SK-N-SH (cell line): Measurements from ENCODE around the gene MIS18A. TPM values are rescaled to one million over a fixed set of nuclear protein-coding genes. Genes with fewer than 3 reads are reported as not detected.

Experiments
- CTCF ChIA-PET: fragments of 300-600, 350-600 bp; formaldehyde crosslinking; extraction: SDS; loops from one replicate; lab custom pipeline; 2021; lab: Yijun Ruan, JAX
- POLR2A ChIA-PET: fragments of 350-600 bp; sonication (Branson Sonifier 250); formaldehyde crosslinking; extraction: SDS; loops from one replicate; lab custom pipeline; 2020; ENCODE audit warnings: antibody characterized with exemption, inconsistent platforms; lab: Yijun Ruan, JAX
- DNase-seq: peaks from one replicate; pipeline ENCODE4 v3.0.0; 2012
- H2AFZ ChIP-seq: fragments of 200-600 bp; sonication (generic); 2 replicates; pipeline ENCODE4 v1.8.1; 2016; ENCODE audit warnings: antibody characterized with exemption, mild to moderate bottlenecking, low read depth
- H3F3A ChIP-seq: fragments of 200-600 bp; sonication (generic); replicated peaks from 2 replicates; pipeline ENCODE3; 2016; ENCODE audit warnings: antibody characterized with exemption, mild to moderate bottlenecking; ENCODE audit not compliant: insufficient read depth
- H3K27ac ChIP-seq, 2 experiments: fragments of 200-500 bp in 1 of 2; fragments of 200-600 bp in 1 of 2; sonication (Bioruptor generic) in 1 of 2; sonication (generic), shearing (Covaris generic) in 1 of 2; 2 replicates each; pipeline versions ENCODE4 v1.5.1 to v1.6.1; 2014 to 2016; ENCODE audit warnings: low read depth in 2 of 2, inconsistent platforms in 1 of 2, low read length in 1 of 2, mild to moderate bottlenecking in 1 of 2, mixed read lengths in 1 of 2
- H3K27me3 ChIP-seq: fragments of 200-600 bp; sonication (generic), shearing (Covaris generic); 2 replicates; pipeline ENCODE4 v1.6.1; 2016; ENCODE audit warnings: mixed run types; ENCODE audit not compliant: insufficient read depth
- H3K36me3 ChIP-seq, 2 experiments: fragments of 200-500 bp in 1 of 2; fragments of 200-600 bp in 1 of 2; sonication (Bioruptor generic) in 1 of 2; sonication (generic) in 1 of 2; replicated peaks in 1 of 2; 2 replicates each; pipeline versions ENCODE3 to v1.5.1; 2014 to 2016; ENCODE audit warnings: low read length in 1 of 2, mild to moderate bottlenecking in 1 of 2; ENCODE audit not compliant: insufficient read depth in 2 of 2, control insufficient read depth in 1 of 2
- H3K4me1 ChIP-seq, 2 experiments: fragments of 200-500 bp in 1 of 2; fragments of 200-600 bp in 1 of 2; sonication (Bioruptor generic) in 1 of 2; sonication (generic), shearing (Covaris generic) in 1 of 2; 2 replicates each; pipeline versions ENCODE4 v1.5.1 to v1.6.1; 2014 to 2016; ENCODE audit warnings: low read depth in 1 of 2, low read length in 1 of 2, mixed run types in 1 of 2; ENCODE audit not compliant: insufficient read depth in 2 of 2, control insufficient read depth in 1 of 2
- H3K4me2 ChIP-seq: fragments of 200-600 bp; sonication (generic), shearing (Covaris generic); 2 replicates; pipeline ENCODE4 v1.6.1; 2017; ENCODE audit warnings: mixed run types
- H3K4me3 ChIP-seq, 2 experiments: fragments of 200-500 bp in 1 of 2; fragments of 200-600 bp in 1 of 2; sonication (Bioruptor generic) in 1 of 2; sonication (generic), shearing (Covaris generic) in 1 of 2; 2 replicates each; pipeline versions ENCODE4 v1.5.1 to v1.8.1; 2014 to 2016; ENCODE audit warnings: low read depth in 2 of 2, inconsistent platforms in 1 of 2, low read length in 1 of 2, mild to moderate bottlenecking in 1 of 2, mixed read lengths in 1 of 2, moderate library complexity in 1 of 2
- H3K79me2 ChIP-seq: fragments of 200-600 bp; sonication (generic); 2 replicates; pipeline ENCODE4 v1.8.1; 2017; ENCODE audit warnings: mild to moderate bottlenecking; ENCODE audit not compliant: insufficient read depth
- H3K9ac ChIP-seq: fragments of 200-600 bp; sonication (generic); 2 replicates; pipeline ENCODE4 v1.6.1; 2017; ENCODE audit warnings: mixed run types
- H3K9me2 ChIP-seq: fragments of 200-600 bp; sonication (generic); 2 replicates; pipeline ENCODE4 v1.6.1; 2017; ENCODE audit warnings: mixed run types
- H3K9me3 ChIP-seq: fragments of 200-600 bp; sonication (generic); 2 replicates; pipeline ENCODE4 v1.6.1; 2017; ENCODE audit warnings: mixed run types, mild to moderate bottlenecking, moderate library complexity
- H4K20me1 ChIP-seq: fragments of 200-600 bp; sonication (generic); 2 replicates; pipeline ENCODE4 v1.6.1; 2017; ENCODE audit warnings: mild to moderate bottlenecking, mixed run types; ENCODE audit not compliant: insufficient read depth
- EZH2phosphoT487 ChIP-seq: fragments of 200-600 bp; sonication (generic); IDR thresholded peaks from 2 replicates; pipeline ENCODE4 v1.6.1; 2017; ENCODE audit warnings: low read depth, mixed run types, mild to moderate bottlenecking, antibody characterized with exemption, moderate library complexity, borderline replicate concordance
- GABPA ChIP-seq: IDR thresholded peaks from 2 replicates; pipeline ENCODE4 v1.4.0; 2012; ENCODE audit warnings: low read depth, mild to moderate bottlenecking
- GATA2 ChIP-seq: sonication (generic); formaldehyde crosslinking; IDR thresholded peaks from 2 replicates; pipeline ENCODE4 v1.5.0; 2020; ENCODE audit warnings: mild to moderate bottlenecking, missing genetic modification reagents
- MXI1 ChIP-seq: IDR thresholded peaks from 2 replicates; pipeline ENCODE4 v1.6.1; 2012; ENCODE audit warnings: mild to moderate bottlenecking, low read depth, low read length, improper control_type of control experiment
- NFIC ChIP-seq: IDR thresholded peaks from 2 replicates; pipeline ENCODE4 v1.4.0; 2012; ENCODE audit warnings: borderline replicate concordance
- POLR2AphosphoS5 ChIP-seq: IDR thresholded peaks from 2 replicates; pipeline ENCODE4 v1.6.1; 2012; ENCODE audit warnings: low read depth, low read length
- RAD21 ChIP-seq: IDR thresholded peaks from 2 replicates; pipeline ENCODE4 v1.6.1; 2012; ENCODE audit warnings: mild to moderate bottlenecking, low read length
- RFX5 ChIP-seq: IDR thresholded peaks from 2 replicates; pipeline ENCODE4 v1.6.1; 2012; ENCODE audit warnings: mild to moderate bottlenecking, improper control_type of control experiment, low read length
- SMC3 ChIP-seq: IDR thresholded peaks from 2 replicates; pipeline ENCODE4 v1.6.1; 2012; ENCODE audit warnings: low read depth, low read length, improper control_type of control experiment
- YY1 ChIP-seq: IDR thresholded peaks from 2 replicates; pipeline ENCODE4 v1.4.0; 2012; ENCODE audit warnings: low read depth, mild to moderate bottlenecking
- WGBS: methylation state at CpG from one replicate; pipeline ENCODE4 v1.1.6; 2017; ENCODE audit warnings: low lambda C conversion rate; 5-methylcytosine and 5-hydroxymethylcytosine counted together
- polyA plus RNA-seq, 3 experiments: library from polyadenylated mRNA; depleted of rRNA; stranded (reverse); fragments of >200 nt; gene quantifications; 2 replicates each; pipeline ENCODE4 v1.2.3, GENCODE V29; 2012
- TF ChIP-seq, protein P1 (sequence below): fragments of 200-600 bp; sonication (generic); IDR thresholded peaks from 2 replicates; pipeline ENCODE4 v1.6.1; 2017; ENCODE audit warnings: antibody characterized with exemption, mild to moderate bottlenecking, moderate library complexity
- TF ChIP-seq, protein P2 (sequence below): IDR thresholded peaks from 2 replicates; pipeline ENCODE4 v1.4.0; 2012; ENCODE audit warnings: low read depth
- TF ChIP-seq, protein P3 (sequence below): IDR thresholded peaks from 2 replicates; pipeline ENCODE4 v1.6.1; 2012; ENCODE audit warnings: mild to moderate bottlenecking, low read depth, low read length, moderate library complexity

MIS18A gene
- polyA plus RNA-seq, 1 of the 3 experiments (the other 2 are of a cell fraction), result 14.2 TPM

DNA sequence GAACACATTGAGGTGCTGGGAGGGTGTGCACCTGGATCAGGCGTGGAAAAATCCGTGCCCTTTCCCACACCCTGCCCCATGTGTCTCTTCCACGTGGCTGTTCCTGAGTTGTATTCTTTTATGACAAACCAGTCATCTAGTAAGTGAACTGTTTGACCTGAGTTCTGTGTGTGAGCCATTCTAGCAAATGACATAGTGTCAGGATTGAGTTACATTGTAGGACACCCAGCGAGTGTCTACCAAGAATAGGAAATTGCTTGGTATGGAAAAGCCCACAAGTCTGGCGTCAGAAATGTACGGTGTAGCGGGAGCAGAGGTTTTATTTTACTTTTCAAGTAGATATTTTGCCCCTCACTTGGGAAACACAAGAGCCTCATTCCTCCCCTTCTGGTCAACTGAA lies 18.6 kb upstream of the MIS18A start:
- no peaks in the 10 kb centered on the region for H3K4me1 ChIP-seq
- ChIA-PET POLR2A (no interaction called here), CTCF (no interaction called here)

DNA sequence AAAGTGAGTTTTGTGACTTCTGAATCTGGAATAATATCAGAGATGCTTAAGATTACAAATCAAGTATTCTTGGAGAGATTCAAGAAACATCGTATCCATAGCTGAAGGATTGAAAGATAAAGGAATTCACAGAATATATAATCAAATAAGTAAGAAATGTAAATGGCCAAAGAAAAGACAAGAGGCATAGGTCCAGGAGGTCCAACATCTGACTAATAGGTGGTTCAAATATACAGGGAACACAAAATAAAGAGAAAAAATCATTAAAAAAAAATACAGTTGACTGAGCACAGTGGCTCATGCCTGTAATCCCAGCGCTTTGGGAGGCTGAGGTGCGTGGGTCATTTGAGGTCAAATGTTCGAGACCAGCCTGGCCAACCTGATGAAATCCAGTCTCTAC lies 6.6 kb upstream of the MIS18A start:
- no peaks in the 10 kb centered on the region for H4K20me1 ChIP-seq
- H3K27ac ChIP-seq, result no peak overlapping the region
- H3F3A ChIP-seq, result peaks cover 6% of the 10 kb centered on the region
- CTCF ChIA-PET, result interaction anchor here (1.0 kb wide), 1 partner anchor 56 kb away, joined by 4 read pairs; no protein-coding TSS in a partner anchor
- POLR2A ChIA-PET, result no interaction called here
- no peaks in the 10 kb centered on the region for H3K9me2 ChIP-seq
- TF ChIP-seq, protein P1, sequence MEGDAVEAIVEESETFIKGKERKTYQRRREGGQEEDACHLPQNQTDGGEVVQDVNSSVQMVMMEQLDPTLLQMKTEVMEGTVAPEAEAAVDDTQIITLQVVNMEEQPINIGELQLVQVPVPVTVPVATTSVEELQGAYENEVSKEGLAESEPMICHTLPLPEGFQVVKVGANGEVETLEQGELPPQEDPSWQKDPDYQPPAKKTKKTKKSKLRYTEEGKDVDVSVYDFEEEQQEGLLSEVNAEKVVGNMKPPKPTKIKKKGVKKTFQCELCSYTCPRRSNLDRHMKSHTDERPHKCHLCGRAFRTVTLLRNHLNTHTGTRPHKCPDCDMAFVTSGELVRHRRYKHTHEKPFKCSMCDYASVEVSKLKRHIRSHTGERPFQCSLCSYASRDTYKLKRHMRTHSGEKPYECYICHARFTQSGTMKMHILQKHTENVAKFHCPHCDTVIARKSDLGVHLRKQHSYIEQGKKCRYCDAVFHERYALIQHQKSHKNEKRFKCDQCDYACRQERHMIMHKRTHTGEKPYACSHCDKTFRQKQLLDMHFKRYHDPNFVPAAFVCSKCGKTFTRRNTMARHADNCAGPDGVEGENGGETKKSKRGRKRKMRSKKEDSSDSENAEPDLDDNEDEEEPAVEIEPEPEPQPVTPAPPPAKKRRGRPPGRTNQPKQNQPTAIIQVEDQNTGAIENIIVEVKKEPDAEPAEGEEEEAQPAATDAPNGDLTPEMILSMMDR, result no peak
- no peak for TF ChIP-seq RFX5
- TF ChIP-seq, protein P2, sequence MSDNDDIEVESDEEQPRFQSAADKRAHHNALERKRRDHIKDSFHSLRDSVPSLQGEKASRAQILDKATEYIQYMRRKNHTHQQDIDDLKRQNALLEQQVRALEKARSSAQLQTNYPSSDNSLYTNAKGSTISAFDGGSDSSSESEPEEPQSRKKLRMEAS, result no peak
- TF ChIP-seq, protein P3, sequence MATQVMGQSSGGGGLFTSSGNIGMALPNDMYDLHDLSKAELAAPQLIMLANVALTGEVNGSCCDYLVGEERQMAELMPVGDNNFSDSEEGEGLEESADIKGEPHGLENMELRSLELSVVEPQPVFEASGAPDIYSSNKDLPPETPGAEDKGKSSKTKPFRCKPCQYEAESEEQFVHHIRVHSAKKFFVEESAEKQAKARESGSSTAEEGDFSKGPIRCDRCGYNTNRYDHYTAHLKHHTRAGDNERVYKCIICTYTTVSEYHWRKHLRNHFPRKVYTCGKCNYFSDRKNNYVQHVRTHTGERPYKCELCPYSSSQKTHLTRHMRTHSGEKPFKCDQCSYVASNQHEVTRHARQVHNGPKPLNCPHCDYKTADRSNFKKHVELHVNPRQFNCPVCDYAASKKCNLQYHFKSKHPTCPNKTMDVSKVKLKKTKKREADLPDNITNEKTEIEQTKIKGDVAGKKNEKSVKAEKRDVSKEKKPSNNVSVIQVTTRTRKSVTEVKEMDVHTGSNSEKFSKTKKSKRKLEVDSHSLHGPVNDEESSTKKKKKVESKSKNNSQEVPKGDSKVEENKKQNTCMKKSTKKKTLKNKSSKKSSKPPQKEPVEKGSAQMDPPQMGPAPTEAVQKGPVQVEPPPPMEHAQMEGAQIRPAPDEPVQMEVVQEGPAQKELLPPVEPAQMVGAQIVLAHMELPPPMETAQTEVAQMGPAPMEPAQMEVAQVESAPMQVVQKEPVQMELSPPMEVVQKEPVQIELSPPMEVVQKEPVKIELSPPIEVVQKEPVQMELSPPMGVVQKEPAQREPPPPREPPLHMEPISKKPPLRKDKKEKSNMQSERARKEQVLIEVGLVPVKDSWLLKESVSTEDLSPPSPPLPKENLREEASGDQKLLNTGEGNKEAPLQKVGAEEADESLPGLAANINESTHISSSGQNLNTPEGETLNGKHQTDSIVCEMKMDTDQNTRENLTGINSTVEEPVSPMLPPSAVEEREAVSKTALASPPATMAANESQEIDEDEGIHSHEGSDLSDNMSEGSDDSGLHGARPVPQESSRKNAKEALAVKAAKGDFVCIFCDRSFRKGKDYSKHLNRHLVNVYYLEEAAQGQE, result no peak
- no peak for TF ChIP-seq EZH2phosphoT487
- no peak for TF ChIP-seq GABPA
- no peak for TF ChIP-seq RAD21
- no peak for TF ChIP-seq SMC3
- no peak for TF ChIP-seq POLR2AphosphoS5
- no peak for TF ChIP-seq NFIC
- H3K79me2 ChIP-seq, result peaks cover 18% of the 10 kb centered on the region; the same call in 1 of the 2 replicates
- H3K9me3 ChIP-seq, result no peaks in the 10 kb centered on the region
- H3K4me1 ChIP-seq, result no peaks in the 10 kb centered on the region
- H3K27me3 ChIP-seq, result no peaks in the 10 kb centered on the region
- no peak overlapping the region for H3K4me3 ChIP-seq
- H2AFZ ChIP-seq, result no peak overlapping the region
- WGBS, result 93% methylated on average over 4 of the region's 4 CpGs
- no peak overlapping the region for H3K4me2 ChIP-seq
- H3K9ac ChIP-seq, result no peak overlapping the region
- DNase-seq, result no peak
- peaks cover 5 to 6% of the 10 kb centered on the region in 2 experiments for H3K36me3 ChIP-seq

More for the DNA sequence above, 18.6 kb upstream of the MIS18A start:
- TF ChIP-seq EZH2phosphoT487 (no peak), YY1 (no peak), GATA2 (CRISPR knock-in tag) (no peak), MXI1 (no peak), NFIC (no peak)
- Histone ChIP-seq H3K4me2 (no peak overlapping the region), H2AFZ (no peak overlapping the region), H3K9me3 (no peaks in the 10 kb centered on the region), H3K27ac (no peak overlapping the region), H3F3A (peaks cover 19% of the 10 kb centered on the region), H3K4me3 (no peak overlapping the region), H3K79me2 (no peaks in the 10 kb centered on the region), H3K27me3 (no peaks in the 10 kb centered on the region), H3K9me2 (no peaks in the 10 kb centered on the region), H3K9ac (no peak overlapping the region), H4K20me1 (no peaks in the 10 kb centered on the region), H3K36me3 (peaks cover 22 to 38% of the 10 kb centered on the region in 2 experiments)
- DNase-seq, result no peak
- WGBS, result 96% methylated on average over 7 of the region's 7 CpGs
